Gastroesophageal sphincter (tissue), 4 donors: ENCODE measurements around the gene PI4KA. TPM values are rescaled to one million over a fixed set of nuclear protein-coding genes. Genes with fewer than 3 reads are reported as not detected.
"Not testable (repeated sequence)": the region's sequence is repeated elsewhere in the genome, so short reads cannot be mapped to it uniquely, and the experiment has no call there.

ENCODE experiments used
- ATAC-seq: fragments of 150-250 bp; one replicate; pipeline ENCODE4 v1.9.1; 2016; ENCODE audit warnings: mild to moderate bottlenecking, moderate library complexity
- H3K27ac ChIP-seq, 4 donors: fragments of 200-600 bp; sonication (generic) in 3 of 4; 1 replicate in 3 of 4; 2 replicates in 1 of 4; pipeline ENCODE4 v1.5.1; 2016 to 2019
- H3K27me3 ChIP-seq: fragments of 200-600 bp; sonication (generic); one replicate; pipeline ENCODE4 v1.5.1; 2019
- H3K36me3 ChIP-seq, 2 donors: fragments of 200-600 bp; sonication (generic); one replicate each; pipeline ENCODE4 v1.5.1; 2019; ENCODE audit warnings: control low read depth in 1 of 2
- H3K4me1 ChIP-seq, 3 donors: fragments of 200-600 bp; sonication (generic); 1 replicate in 2 of 3; 2 replicates in 1 of 3; pipeline ENCODE4 v1.5.1; 2016 to 2019; ENCODE audit warnings: control low read depth in 2 of 3
- H3K4me3 ChIP-seq, 2 donors: fragments of 200-600 bp; sonication (generic); one replicate each; pipeline ENCODE4 v1.5.1; 2019; ENCODE audit warnings: mild to moderate bottlenecking in 1 of 2, moderate library complexity in 1 of 2
- H3K9me3 ChIP-seq, 3 donors: fragments of 200-600 bp; sonication (generic); one replicate each; pipeline ENCODE4 v1.5.1; 2017 to 2019; ENCODE audit warnings: control low read depth in 2 of 3
- CTCF ChIP-seq, 4 experiments: fragments of 200-600 bp in 2 of 4; fragments of 450-650 bp in 2 of 4; sonication (generic) in 1 of 4; IDR thresholded peaks; one replicate each; pipeline ENCODE4 v1.5.1; 2017 to 2019; ENCODE audit warnings: antibody characterized with exemption in 4 of 4, mild to moderate bottlenecking in 2 of 4, moderate library complexity in 2 of 4
- EP300 ChIP-seq: sonication (generic); formaldehyde crosslinking; IDR thresholded peaks from one replicate; pipeline ENCODE4 v1.6.1; 2017; ENCODE audit warnings: antibody characterized with exemption, mild to moderate bottlenecking
- POLR2A ChIP-seq, 2 donors: fragments of 450-650 bp; IDR thresholded peaks; one replicate each; pipeline ENCODE4 v1.6.1; 2017; ENCODE audit warnings: antibody characterized with exemption in 2 of 2, mild to moderate bottlenecking in 2 of 2, moderate library complexity in 1 of 2
- POLR2AphosphoS5 ChIP-seq: sonication (generic); formaldehyde crosslinking; IDR thresholded peaks from one replicate; pipeline ENCODE4 v1.6.1; 2017; ENCODE audit warnings: antibody characterized with exemption
- WGBS, 2 donors: methylation state at CpG; one replicate each; pipeline ENCODE4 v1.1.5; 2018; ENCODE audit warnings: low coverage in 1 of 2; 5-methylcytosine and 5-hydroxymethylcytosine counted together
- total RNA-seq, 4 donors: library from RNA; depleted of rRNA; stranded (reverse); fragments of >200 nt; gene quantifications; one replicate each; pipeline ENCODE4 v1.1.0, GENCODE V29; 2016

PI4KA gene
- total RNA-seq, 4 donors from 2014 or later, result 45.7 to 113 (median 87.5) TPM

GRCh38 chr22:20672082-20672424, 186.6 kb downstream of the PI4KA start:
- 79 to 90% methylated on average over 5 of the region's 5 CpGs for WGBS, 2 donors
- ATAC-seq, result no peak
- no peak overlapping the region for H3K27ac ChIP-seq
- no peaks in the 10 kb centered on the region for H3K36me3 ChIP-seq
- no peak overlapping the region for H3K4me3 ChIP-seq
- peaks cover 46% of the 10 kb centered on the region for H3K27me3 ChIP-seq
- TF ChIP-seq CTCF (IDR thresholded peaks at IDR 0.05), result no peak
- TF ChIP-seq POLR2A (IDR thresholded peaks at IDR 0.05), result no peak
- TF ChIP-seq EP300, result no peak
- no peak for TF ChIP-seq POLR2AphosphoS5
- H3K4me1 ChIP-seq, result peaks cover 0 to 7% (median 0%) of the 10 kb centered on the region in 3 donors
- H3K9me3 ChIP-seq, result no peaks in the 10 kb centered on the region

- WGBS, 2 donors, result 74 to 75% methylated on average over 6 of the region's 6 CpGs
- H3K27me3 ChIP-seq, result peaks cover 41% of the 10 kb centered on the region
- no peak overlapping the region for H3K4me3 ChIP-seq
- H3K36me3 ChIP-seq, result no peaks in the 10 kb centered on the region
- no peak for ATAC-seq
- TF ChIP-seq EP300 (no peak), POLR2A (IDR thresholded peaks at IDR 0.05) (no peak), POLR2AphosphoS5 (no peak), CTCF (IDR thresholded peaks at IDR 0.05) (no peak)
- H3K9me3 ChIP-seq, result no peaks in the 10 kb centered on the region
- peaks cover 0 to 7% (median 0%) of the 10 kb centered on the region in 3 donors for H3K4me1 ChIP-seq
- no peak overlapping the region for H3K27ac ChIP-seq
Measured at GRCh38 chr22:20671409-20672081, 187.1 kb downstream of the PI4KA start.

GRCh38 chr22:20670457-20671261, 188.0 kb downstream of the PI4KA start:
- H3K36me3 ChIP-seq, H3K27ac ChIP-seq, H3K9me3 ChIP-seq, ATAC-seq, H3K4me1 ChIP-seq: not testable (repeated sequence)
- H3K4me3 ChIP-seq, result peak overlapping the region in 1 of 2 donors; percentile 19
- peaks cover 37% of the 10 kb centered on the region for H3K27me3 ChIP-seq
- WGBS, 2 donors, result 55 to 80% methylated on average over 4 to 7 of the region's 73 CpGs

- not testable (repeated sequence) for H3K27ac ChIP-seq, H3K9me3 ChIP-seq, H3K4me1 ChIP-seq, ATAC-seq, H3K36me3 ChIP-seq, H3K4me3 ChIP-seq
- no CpG with 5 or more reads among the region's 13 CpGs for WGBS, 2 donors
- peaks cover 37% of the 10 kb centered on the region for H3K27me3 ChIP-seq
Measured at GRCh38 chr22:20669884-20670283, 188.7 kb downstream of the PI4KA start.

DNA sequence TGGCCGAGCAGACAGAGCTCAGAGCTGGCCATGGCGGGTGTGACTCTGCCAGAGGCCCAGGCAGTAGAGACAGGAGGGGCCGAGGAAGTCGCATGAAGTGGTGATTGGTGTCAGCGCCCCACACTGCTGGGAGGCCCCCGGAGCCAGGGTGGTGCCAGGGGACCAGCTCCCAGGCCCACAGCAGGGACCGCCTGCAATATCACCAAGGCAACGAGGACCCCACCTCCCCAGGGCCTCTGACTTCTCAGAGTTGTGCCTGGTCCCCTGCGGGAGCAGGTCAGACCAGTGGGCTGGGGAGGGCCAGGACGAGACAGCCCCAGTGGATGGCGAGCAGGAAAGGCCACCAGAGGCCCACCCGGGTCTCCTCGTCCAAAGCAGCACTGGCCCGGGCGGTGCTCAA, 189.1 kb downstream of the PI4KA start:
- ATAC-seq, H3K4me3 ChIP-seq, H3K36me3 ChIP-seq, H3K4me1 ChIP-seq, H3K9me3 ChIP-seq, H3K27ac ChIP-seq: not testable (repeated sequence)
- peaks cover 37% of the 10 kb centered on the region for H3K27me3 ChIP-seq
- WGBS, 2 donors, result no CpG with 5 or more reads among the region's 15 CpGs

DNA sequence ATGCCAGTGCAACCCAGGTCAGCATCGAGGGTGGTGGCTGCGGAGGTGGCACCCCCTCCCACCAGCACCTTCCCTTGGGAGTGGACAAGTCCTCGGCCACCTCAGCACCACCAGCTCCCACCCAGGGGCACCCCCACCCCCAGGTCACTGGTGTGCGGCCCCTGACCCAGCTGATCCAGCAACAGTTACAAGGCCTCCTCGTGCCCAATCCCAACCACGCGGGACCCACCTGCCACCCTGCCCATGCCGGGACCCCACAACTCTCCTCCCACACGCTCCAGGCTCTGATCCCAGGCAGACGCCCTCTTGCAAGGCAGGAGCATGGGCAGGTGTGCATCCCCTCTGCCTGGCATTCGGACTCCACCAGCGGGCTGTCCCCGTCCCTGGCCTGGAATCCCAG, 189.8 kb downstream of the PI4KA start:
- not testable (repeated sequence) for H3K4me1 ChIP-seq, H3K9me3 ChIP-seq, H3K36me3 ChIP-seq, H3K27ac ChIP-seq, ATAC-seq, H3K4me3 ChIP-seq
- H3K27me3 ChIP-seq, result peaks cover 41% of the 10 kb centered on the region
- WGBS, 2 donors, result 60% methylated on average over 1 of the region's 13 CpGs; no CpG with 5 or more reads in 1 of the 2 donors

DNA sequence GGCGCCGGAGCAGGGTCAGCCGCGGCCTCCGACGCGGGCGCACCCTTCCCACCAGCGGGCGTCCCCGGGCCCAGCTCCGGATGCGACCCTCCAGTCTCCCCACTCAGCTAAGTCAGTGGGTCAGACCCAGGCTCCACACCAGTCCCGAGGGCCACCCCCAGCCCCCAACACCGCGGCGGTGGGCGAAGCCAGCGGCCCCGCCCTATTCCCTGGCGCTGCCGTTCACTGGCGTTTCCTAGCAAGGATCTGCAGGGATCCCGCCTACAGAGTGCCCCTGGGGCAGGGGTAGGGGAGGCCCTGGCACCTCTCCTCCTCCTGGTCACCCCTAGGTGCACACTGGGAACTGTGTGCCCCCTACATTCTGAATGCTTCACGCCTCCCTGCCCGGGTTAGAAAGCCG, 190.4 kb downstream of the PI4KA start:
- H3K36me3 ChIP-seq, H3K4me3 ChIP-seq, H3K9me3 ChIP-seq, ATAC-seq, H3K4me1 ChIP-seq, H3K27ac ChIP-seq: not testable (repeated sequence)
- peaks cover 46% of the 10 kb centered on the region for H3K27me3 ChIP-seq
- 83% methylated on average over 2 of the region's 27 CpGs; no CpG with 5 or more reads in 1 of the 2 donors for WGBS, 2 donors

GRCh38 chr22:20667548-20667947, 191.1 kb downstream of the PI4KA start:
- not testable (repeated sequence) for H3K4me1 ChIP-seq, H3K36me3 ChIP-seq, H3K4me3 ChIP-seq, ATAC-seq, H3K27ac ChIP-seq
- WGBS, 2 donors, result 86% methylated on average over 3 of the region's 27 CpGs; no CpG with 5 or more reads in 1 of the 2 donors
- Histone ChIP-seq H3K9me3 (peaks cover 0 to 15% (median 0%) of the 10 kb centered on the region in 3 donors), H3K27me3 (peaks cover 53% of the 10 kb centered on the region)
